OCI-LY7 (cell line): ENCODE data around the gene RTL1. TPM values are rescaled to one million over a fixed set of nuclear protein-coding genes. Genes with fewer than 3 reads are reported as not detected.

Source experiments
- BruUV-seq: library from RNA; stranded (reverse); fragments of 400-500 nt; replicated peaks from 2 replicates; lab custom pipeline; 2021; lab: Mats Ljungman, UMichigan
- CTCF ChIA-PET: fragments of 300-600 bp; sonication (Branson Sonifier 250); formaldehyde crosslinking; loops from one replicate; lab custom pipeline; 2022; ENCODE audit warnings: antibody characterized with exemption; ENCODE audit not compliant: unreplicated experiment; lab: Charles Lee
- POLR2A ChIA-PET: fragments of 300-600 bp; sonication (Branson Sonifier 250); formaldehyde crosslinking; loops from one replicate; lab custom pipeline; 2022; ENCODE audit warnings: antibody characterized with exemption; lab: Charles Lee
- DNase-seq: peaks from one replicate; pipeline ENCODE4 v3.0.0-alpha.2; 2015; ENCODE audit warnings: low spot score
- H2AFZ ChIP-seq: fragments of 200-600 bp; sonication (generic), shearing (Covaris generic); 2 replicates; pipeline ENCODE4 v1.6.1; 2014; ENCODE audit warnings: mild to moderate bottlenecking, antibody characterized with exemption, low read length, moderate library complexity
- H3K27ac ChIP-seq: fragments of 200-600 bp; sonication (generic); 2 replicates; pipeline ENCODE4 v1.5.1; 2014; ENCODE audit warnings: mixed run types, low read depth, mild to moderate bottlenecking, moderate library complexity, low read length, inconsistent platforms; ENCODE audit not compliant: poor library complexity, severe bottlenecking
- H3K36me3 ChIP-seq: fragments of 200-600 bp; sonication (generic); 2 replicates; pipeline ENCODE4 v1.6.1; 2014; ENCODE audit warnings: mild to moderate bottlenecking, antibody characterized with exemption, low read length, moderate library complexity, mixed read lengths; ENCODE audit not compliant: insufficient read depth
- H3K4me1 ChIP-seq: fragments of 200-600 bp; sonication (generic); 2 replicates; pipeline ENCODE4 v1.5.1; 2014; ENCODE audit warnings: mild to moderate bottlenecking, low read length; ENCODE audit not compliant: insufficient read depth, poor library complexity, severe bottlenecking
- H3K4me2 ChIP-seq: fragments of 200-600 bp; sonication (generic); 2 replicates; pipeline ENCODE4 v1.6.1; 2014; ENCODE audit warnings: mild to moderate bottlenecking, low read length
- H3K4me3 ChIP-seq: fragments of 200-600 bp; sonication (generic); 2 replicates; pipeline ENCODE4 v1.5.1; 2014; ENCODE audit warnings: mild to moderate bottlenecking, low read depth, low read length; ENCODE audit not compliant: poor library complexity, severe bottlenecking
- H3K79me2 ChIP-seq: fragments of 200-600 bp; sonication (generic); 2 replicates; pipeline ENCODE4 v1.6.1; 2016; ENCODE audit warnings: low read depth, mild to moderate bottlenecking, low read length, moderate library complexity, mixed read lengths; ENCODE audit not compliant: insufficient read depth
- H3K9me2 ChIP-seq: fragments of 200-600 bp; sonication (generic); 2 replicates; pipeline ENCODE4 v1.6.1; 2016; ENCODE audit warnings: mild to moderate bottlenecking, low read length, mixed read lengths; ENCODE audit not compliant: insufficient read depth
- H3K9me3 ChIP-seq: fragments of 200-600 bp; sonication (generic); 2 replicates; pipeline ENCODE4 v1.6.1; 2014; ENCODE audit warnings: mild to moderate bottlenecking, mixed run types, low read length, mixed read lengths
- H4K20me1 ChIP-seq: fragments of 200-600 bp; sonication (generic); 2 replicates; pipeline ENCODE4 v1.6.1; 2014; ENCODE audit warnings: mild to moderate bottlenecking, antibody characterized with exemption, low read length, moderate library complexity, mixed read lengths; ENCODE audit not compliant: insufficient read depth
- EZH2phosphoT487 ChIP-seq: fragments of 200-600 bp; sonication (generic); IDR thresholded peaks from 2 replicates; pipeline ENCODE4 v1.6.1; 2018; ENCODE audit warnings: low read depth, borderline replicate concordance, mild to moderate bottlenecking, mixed run types, antibody characterized with exemption, low read length, moderate library complexity, mixed read lengths
- intact Hi-C: fragments of 100-400 bp; cut with micrococcal nuclease; formaldehyde crosslinking; loops from one replicate; pipeline ENCODE4 v1.10.0; 2022; ENCODE audit not compliant: unreplicated experiment
- total RNA-seq, 2 experiments: library from RNA; depleted of rRNA in 1 of 2; stranded (reverse); fragments of >200 nt in 1 of 2; shearing (Covaris generic) in 1 of 2; gene quantifications; 2 replicates each; pipeline ENCODE4 v1.2.3, GENCODE V29; 2014 to 2022
- TF ChIP-seq, protein P1 (sequence below): fragments of 200-600 bp; sonication (generic); conservative IDR thresholded peaks from 2 replicates; pipeline ENCODE4 v1.5.1; 2014; ENCODE audit warnings: mild to moderate bottlenecking, antibody characterized with exemption, low read length, moderate library complexity, mixed read lengths

Gene RTL1
- total RNA-seq, 2 experiments from 2014 or later: not detected

DNA sequence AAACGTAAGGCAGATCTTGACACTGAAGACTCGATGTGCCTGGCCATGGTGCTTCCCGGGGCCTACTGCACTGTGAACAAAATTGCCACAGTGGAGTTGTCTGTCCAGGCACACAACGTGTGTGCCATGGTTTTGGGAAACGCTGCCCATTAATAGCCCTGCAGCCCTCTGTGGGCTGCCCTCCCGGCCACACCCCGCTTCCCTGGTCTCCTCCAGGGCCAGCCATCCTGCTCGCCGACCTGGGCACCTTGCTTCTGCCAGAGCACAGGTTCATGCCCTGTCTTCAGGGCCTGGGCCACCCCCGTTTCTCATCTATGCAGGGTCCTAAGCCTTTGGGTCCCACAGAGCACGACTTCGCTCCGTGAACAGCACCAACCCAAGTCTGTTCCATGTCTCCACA, 58.7 kb downstream of the RTL1 start:
- DNase-seq: no peak
- ChIA-PET POLR2A (no interaction called here), CTCF (no interaction called here)
- Histone ChIP-seq H3K27ac (no peak overlapping the region), H3K4me3 (no peak overlapping the region), H4K20me1 (no peaks in the 10 kb centered on the region), H3K9me3 (no peaks in the 10 kb centered on the region), H3K79me2 (no peaks in the 10 kb centered on the region), H3K9me2 (no peaks in the 10 kb centered on the region), H3K4me1 (no peaks in the 10 kb centered on the region), H3K36me3 (no peaks in the 10 kb centered on the region), H2AFZ (no peak overlapping the region), H3K4me2 (no peak overlapping the region)
- intact Hi-C loops: no loop called here
- BruUV-seq: no TSS peak
- no peak for TF ChIP-seq EZH2phosphoT487
- TF ChIP-seq, protein P1, sequence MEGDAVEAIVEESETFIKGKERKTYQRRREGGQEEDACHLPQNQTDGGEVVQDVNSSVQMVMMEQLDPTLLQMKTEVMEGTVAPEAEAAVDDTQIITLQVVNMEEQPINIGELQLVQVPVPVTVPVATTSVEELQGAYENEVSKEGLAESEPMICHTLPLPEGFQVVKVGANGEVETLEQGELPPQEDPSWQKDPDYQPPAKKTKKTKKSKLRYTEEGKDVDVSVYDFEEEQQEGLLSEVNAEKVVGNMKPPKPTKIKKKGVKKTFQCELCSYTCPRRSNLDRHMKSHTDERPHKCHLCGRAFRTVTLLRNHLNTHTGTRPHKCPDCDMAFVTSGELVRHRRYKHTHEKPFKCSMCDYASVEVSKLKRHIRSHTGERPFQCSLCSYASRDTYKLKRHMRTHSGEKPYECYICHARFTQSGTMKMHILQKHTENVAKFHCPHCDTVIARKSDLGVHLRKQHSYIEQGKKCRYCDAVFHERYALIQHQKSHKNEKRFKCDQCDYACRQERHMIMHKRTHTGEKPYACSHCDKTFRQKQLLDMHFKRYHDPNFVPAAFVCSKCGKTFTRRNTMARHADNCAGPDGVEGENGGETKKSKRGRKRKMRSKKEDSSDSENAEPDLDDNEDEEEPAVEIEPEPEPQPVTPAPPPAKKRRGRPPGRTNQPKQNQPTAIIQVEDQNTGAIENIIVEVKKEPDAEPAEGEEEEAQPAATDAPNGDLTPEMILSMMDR: no peak

DNA sequence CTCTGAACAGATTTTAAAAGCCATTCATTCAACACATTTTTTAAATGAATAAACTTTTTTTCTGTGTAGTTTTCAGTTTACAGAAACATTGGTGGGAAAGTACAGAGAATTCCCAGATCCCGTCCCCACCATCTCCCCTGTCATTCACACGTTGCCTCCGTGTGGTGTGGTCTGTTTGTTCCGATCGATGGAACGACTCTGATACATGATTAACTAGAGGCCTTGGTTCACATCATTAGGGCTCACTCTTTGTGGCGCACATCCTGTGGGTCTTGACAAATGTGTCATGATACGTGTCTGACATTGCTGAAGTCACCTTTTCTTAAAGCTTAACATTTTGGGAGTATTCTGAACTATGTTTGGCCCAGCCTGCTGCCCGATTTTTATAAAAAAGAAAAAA, 59.1 kb downstream of the RTL1 start:
- H3K4me1 ChIP-seq: no peaks in the 10 kb centered on the region
- CTCF ChIA-PET: no interaction called here
- H2AFZ ChIP-seq: no peak overlapping the region
- intact Hi-C loops: no loop called here
- H3K79me2 ChIP-seq: no peaks in the 10 kb centered on the region
- no peaks in the 10 kb centered on the region for H3K9me2 ChIP-seq
- no TSS peak for BruUV-seq
- no peak for TF ChIP-seq EZH2phosphoT487
- TF ChIP-seq, protein P1: no peak
- H3K4me3 ChIP-seq: no peak overlapping the region
- no peak overlapping the region for H3K27ac ChIP-seq
- H3K4me2 ChIP-seq: no peak overlapping the region
- H3K9me3 ChIP-seq: no peaks in the 10 kb centered on the region
- no peak for DNase-seq
- no peaks in the 10 kb centered on the region for H3K36me3 ChIP-seq
- no peaks in the 10 kb centered on the region for H4K20me1 ChIP-seq
- POLR2A ChIA-PET: no interaction called here

DNA sequence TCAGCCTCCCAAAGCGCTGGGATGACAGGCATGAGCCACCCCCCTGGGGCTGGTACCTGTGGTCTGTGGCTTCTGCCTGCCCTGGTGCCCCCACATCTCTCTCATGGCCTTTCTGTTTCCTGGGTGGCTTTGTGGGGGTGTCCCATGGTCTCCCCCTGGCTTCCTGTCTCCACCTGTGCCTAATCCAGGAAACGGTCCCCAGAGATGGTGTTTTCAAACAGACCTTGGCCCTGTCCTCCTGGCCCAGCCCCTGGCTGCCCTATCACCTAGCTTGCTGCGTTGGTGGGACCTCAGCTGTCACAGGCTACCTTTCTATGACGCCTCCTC, 59.5 kb downstream of the RTL1 start:
- Histone ChIP-seq H3K9me2 (no peaks in the 10 kb centered on the region), H3K4me1 (no peaks in the 10 kb centered on the region), H3K36me3 (no peaks in the 10 kb centered on the region), H3K9me3 (no peaks in the 10 kb centered on the region), H3K4me2 (no peak overlapping the region), H3K79me2 (no peaks in the 10 kb centered on the region), H3K4me3 (no peak overlapping the region), H4K20me1 (no peaks in the 10 kb centered on the region), H3K27ac (no peak overlapping the region), H2AFZ (no peak overlapping the region)
- ChIA-PET CTCF (no interaction called here), POLR2A (no interaction called here)
- BruUV-seq: no TSS peak
- intact Hi-C loops: no loop called here
- TF ChIP-seq, protein P1: no peak
- no peak for TF ChIP-seq EZH2phosphoT487
- DNase-seq: no peak
